HepG2 (cell line): ENCODE measurements around the gene VPS29. TPM values are rescaled to one million over a fixed set of nuclear protein-coding genes. Genes with fewer than 3 reads are reported as not detected.

ENCODE experiments used
- ARHGAP35 ChIP-seq: sonication (generic); formaldehyde crosslinking; IDR thresholded peaks from 2 replicates; pipeline ENCODE4 v1.9.0; 2022; ENCODE audit warnings: mild to moderate bottlenecking, inconsistent platforms, moderate library complexity, missing genetic modification reagents, borderline replicate concordance
- KLF11 ChIP-seq: IDR thresholded peaks from 2 replicates; pipeline ENCODE4 v1.6.1; 2016; ENCODE audit warnings: missing compliant biosample characterization
- NCOA5 ChIP-seq: sonication (generic); formaldehyde crosslinking; IDR thresholded peaks from 2 replicates; pipeline ENCODE4 v1.4.0; 2020; ENCODE audit warnings: missing genetic modification reagents
- NFRKB ChIP-seq: fragments of 450-650 bp; IDR thresholded peaks from 2 replicates; pipeline ENCODE4 v1.6.1; 2017
- NR2F2 ChIP-seq: IDR thresholded peaks from 2 replicates; pipeline ENCODE4 v1.6.1; 2012; ENCODE audit warnings: low read depth, inconsistent platforms, borderline replicate concordance
- PITX1 ChIP-seq: sonication (generic); formaldehyde crosslinking; IDR thresholded peaks from 2 replicates; pipeline ENCODE4 v1.5.1; 2020; ENCODE audit warnings: mild to moderate bottlenecking, missing genetic modification reagents
- TIGD3 ChIP-seq: sonication (generic); formaldehyde crosslinking; IDR thresholded peaks from 2 replicates; pipeline ENCODE4 v1.5.1; 2020; ENCODE audit warnings: mild to moderate bottlenecking, missing genetic modification reagents, borderline replicate concordance
- TSC22D2 ChIP-seq: sonication (generic); formaldehyde crosslinking; IDR thresholded peaks from 2 replicates; pipeline ENCODE4 v1.5.1; 2020; ENCODE audit warnings: missing genetic modification reagents, mild to moderate bottlenecking, borderline replicate concordance
- ZHX1 ChIP-seq: sonication (generic); formaldehyde crosslinking; IDR thresholded peaks from 2 replicates; pipeline ENCODE4 v1.8.1; 2022; ENCODE audit warnings: low read depth, mild to moderate bottlenecking, missing genetic modification reagents
- ZNF232 ChIP-seq: sonication (generic); formaldehyde crosslinking; IDR thresholded peaks from 2 replicates; pipeline ENCODE4 v1.4.0; 2020; ENCODE audit warnings: missing genetic modification reagents, borderline replicate concordance
- ZNF256 ChIP-seq: sonication (generic); formaldehyde crosslinking; conservative IDR thresholded peaks from 2 replicates; pipeline ENCODE4 v1.4.0; 2020; ENCODE audit warnings: missing genetic modification reagents
- ZNF383 ChIP-seq: sonication (generic); formaldehyde crosslinking; IDR thresholded peaks from 2 replicates; pipeline ENCODE4 v1.4.0; 2020; ENCODE audit warnings: missing genetic modification reagents, mild to moderate bottlenecking, borderline replicate concordance
- ZNF496 ChIP-seq: sonication (generic); formaldehyde crosslinking; IDR thresholded peaks from 2 replicates; pipeline ENCODE4 v1.8.1; 2023; ENCODE audit warnings: mild to moderate bottlenecking, moderate library complexity, missing genetic modification reagents; ENCODE audit not compliant: insufficient replicate concordance
- ZNF570 ChIP-seq: sonication (generic); formaldehyde crosslinking; IDR thresholded peaks from 2 replicates; pipeline ENCODE4 v1.4.0; 2020; ENCODE audit warnings: mild to moderate bottlenecking, missing genetic modification reagents, borderline replicate concordance
- ZNF687 ChIP-seq: sonication (generic); formaldehyde crosslinking; IDR thresholded peaks from 2 replicates; pipeline ENCODE4 v1.5.1; 2020; ENCODE audit warnings: mild to moderate bottlenecking, missing genetic modification reagents, moderate library complexity
- ZSCAN22 ChIP-seq: sonication (generic); formaldehyde crosslinking; IDR thresholded peaks from 2 replicates; pipeline ENCODE4 v1.4.0; 2020; ENCODE audit warnings: mild to moderate bottlenecking, missing genetic modification reagents
- ZZZ3 ChIP-seq: sonication (generic); formaldehyde crosslinking; IDR thresholded peaks from 2 replicates; pipeline ENCODE4 v1.4.0; 2020; ENCODE audit warnings: missing genetic modification reagents, mild to moderate bottlenecking, borderline replicate concordance
- polyA plus RNA-seq, 8 experiments: library from polyadenylated mRNA; depleted of rRNA in 3 of 8; stranded (reverse) in 7 of 8; unstranded in 1 of 8; fragments of >200 nt; fragmentation: Illumina TruSeq in 4 of 8; extraction: Trizol in 4 of 8; gene quantifications; 2 replicates each; pipeline versions ENCODE4 v1.2.1 to v1.2.3, GENCODE V29; 2011 to 2016; ENCODE audit warnings: low read depth in 4 of 8, missing spikeins in 1 of 8, mixed read lengths in 1 of 8; ENCODE audit not compliant: insufficient read depth in 1 of 8
- total RNA-seq, 5 experiments: library from RNA; depleted of rRNA; stranded (reverse); fragments of >200 nt; fragmentation: Illumina TruSeq; extraction: Trizol; gene quantifications; 2 replicates each; pipeline ENCODE4 v1.2.3, GENCODE V29; 2016; ENCODE audit warnings: low read depth in 1 of 5
- TF ChIP-seq, protein P1 (sequence below): IDR thresholded peaks from 2 replicates; pipeline ENCODE4 v1.6.1; 2018; ENCODE audit warnings: missing genetic modification reagents, mild to moderate bottlenecking, missing compliant biosample characterization

VPS29 gene
- total and polyA plus RNA-seq, 2 of the 13 experiments (the other 11 are each of a cell fraction or from before 2014, with no cell fraction given) = 107 to 114 TPM

- TF ChIP-seq ZNF687 (CRISPR knock-in tag) (peak; percentile 100), PITX1 (CRISPR knock-in tag) (peak; percentile 77), ARHGAP35 (CRISPR knock-in tag) (peak; percentile 86; the same call in 1 of the 2 replicates), TSC22D2 (no peak), NR2F2 (peak; percentile 33; the same call in 1 of the 2 replicates), KLF11 (CRISPR knock-in tag) (peak; percentile 85), ZNF383 (0 out of 2 replicates have a peak, but pooled peaks have one; percentile 28), TIGD3 (CRISPR knock-in tag) (peak; percentile 97; the same call in 1 of the 2 replicates), ZSCAN22 (CRISPR knock-in tag) (peak; percentile 59; the same call in 1 of the 2 replicates), ZNF570 (CRISPR knock-in tag) (peak; percentile 92; the same call in 1 of the 2 replicates), ZNF232 (CRISPR knock-in tag) (peak; percentile 90), NFRKB (no peak), ZNF496 (CRISPR knock-in tag) (no peak), ZHX1 (CRISPR knock-in tag) (peak; percentile 93), ZNF256 (peak; percentile 97), NCOA5 (CRISPR knock-in tag) (no peak), ZZZ3 (peak; percentile 60; the same call in 1 of the 2 replicates)
- TF ChIP-seq, protein P1, sequence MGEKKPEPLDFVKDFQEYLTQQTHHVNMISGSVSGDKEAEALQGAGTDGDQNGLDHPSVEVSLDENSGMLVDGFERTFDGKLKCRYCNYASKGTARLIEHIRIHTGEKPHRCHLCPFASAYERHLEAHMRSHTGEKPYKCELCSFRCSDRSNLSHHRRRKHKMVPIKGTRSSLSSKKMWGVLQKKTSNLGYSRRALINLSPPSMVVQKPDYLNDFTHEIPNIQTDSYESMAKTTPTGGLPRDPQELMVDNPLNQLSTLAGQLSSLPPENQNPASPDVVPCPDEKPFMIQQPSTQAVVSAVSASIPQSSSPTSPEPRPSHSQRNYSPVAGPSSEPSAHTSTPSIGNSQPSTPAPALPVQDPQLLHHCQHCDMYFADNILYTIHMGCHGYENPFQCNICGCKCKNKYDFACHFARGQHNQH (CRISPR knock-in tag) = peak; percentile 92
Observed at GRCh38 chr12:110501752-110502738, at the start of gene VPS29, which contains the start of gene RAD9B (continued).
